Spleen (tissue), 11 donors: ENCODE results near the gene SLC22A23. TPM values are rescaled to one million over a fixed set of nuclear protein-coding genes. Genes with fewer than 3 reads are reported as not detected.

Source experiments
- DNase-seq: peaks from one replicate; pipeline ENCODE4 v3.0.0-alpha.2; 2020
- H3K27ac ChIP-seq, 8 donors: fragments of 200-600 bp; sonication (generic) in 7 of 8; 1 replicate in 4 of 8; 2 replicates in 4 of 8; pipeline versions ENCODE4 v1.5.0 to v1.8.0; 2016 to 2021; ENCODE audit warnings: inconsistent platforms in 4 of 8, mild to moderate bottlenecking in 4 of 8, moderate library complexity in 1 of 8
- H3K27me3 ChIP-seq, 7 donors: fragments of 200-600 bp; sonication (generic) in 6 of 7; replicated peaks in 1 of 7; 1 replicate in 4 of 7; 2 replicates in 3 of 7; pipeline versions ENCODE4 v1.5.0 to v1.8.0; 2016 to 2021; ENCODE audit warnings: inconsistent platforms in 3 of 7, mild to moderate bottlenecking in 1 of 7
- H3K36me3 ChIP-seq, 6 donors: fragments of 200-600 bp; sonication (generic) in 5 of 6; 1 replicate in 4 of 6; 2 replicates in 2 of 6; pipeline versions ENCODE4 v1.5.0 to v1.8.0; 2016 to 2021; ENCODE audit warnings: inconsistent platforms in 2 of 6
- H3K4me1 ChIP-seq, 6 donors: fragments of 200-600 bp; sonication (generic) in 5 of 6; 1 replicate in 3 of 6; 2 replicates in 3 of 6; pipeline versions ENCODE4 v1.5.0 to v1.8.0; 2016 to 2021; ENCODE audit warnings: inconsistent platforms in 3 of 6
- H3K4me3 ChIP-seq, 8 donors: fragments of 200-600 bp; sonication (generic) in 7 of 8; 1 replicate in 4 of 8; 2 replicates in 4 of 8; pipeline versions ENCODE4 v1.5.0 to v1.8.0; 2016 to 2021; ENCODE audit warnings: inconsistent platforms in 4 of 8, mild to moderate bottlenecking in 4 of 8, moderate library complexity in 2 of 8
- H3K9me3 ChIP-seq, 8 donors: fragments of 200-600 bp; sonication (generic) in 7 of 8; 1 replicate in 4 of 8; 2 replicates in 4 of 8; pipeline versions ENCODE4 v1.5.0 to v1.8.0; 2016 to 2021; ENCODE audit warnings: inconsistent platforms in 4 of 8
- POLR2A ChIP-seq, 3 donors: fragments of 450-650 bp; IDR thresholded peaks; one replicate each; pipeline ENCODE4 v1.5.1; 2017; ENCODE audit warnings: antibody characterized with exemption in 3 of 3, mild to moderate bottlenecking in 1 of 3
- POLR2AphosphoS5 ChIP-seq, 3 donors: sonication (generic); formaldehyde crosslinking; IDR thresholded peaks; one replicate each; pipeline ENCODE4 v1.5.1; 2017; ENCODE audit warnings: antibody characterized with exemption in 3 of 3
- WGBS, 5 donors: extraction: QIAGEN DNeasy Blood & Tissue Kit in 3 of 5; methylation state at CpG; one replicate each; pipeline versions ENCODE4 v1.1.5 to v1.1.7; 2013 to 2018; 5-methylcytosine and 5-hydroxymethylcytosine counted together
- intact Hi-C: fragments of 100-400 bp; cut with DNase I; formaldehyde crosslinking; loops from one replicate; pipeline ENCODE4 v1.15.0; 2023; ENCODE audit warnings: low total_unique reads
- polyA plus RNA-seq, 3 donors: library from polyadenylated mRNA; stranded (reverse); fragments of 200-250 nt; gene quantifications; one replicate each; pipeline ENCODE4 v1.2.1, GENCODE V29; 2013
- total RNA-seq, 7 donors: library from RNA; depleted of rRNA in 3 of 7; stranded (reverse); fragments of >200 nt in 3 of 7; fragmentation: NEBNext Ultra II Directional in 4 of 7; extraction: Animal tissue kit (Norgen Biotek cat#: 25700) in 4 of 7; gene quantifications; one replicate each; pipeline versions ENCODE4 v1.1.0 to v1.2.1, GENCODE V29; 2016 to 2021
- TF ChIP-seq, protein P1 (sequence below), 11 experiments: fragments of 200-600 bp in 7 of 11; fragments of 450-650 bp in 4 of 11; sonication (generic) in 4 of 11; IDR thresholded peaks in 8 of 11; conservative IDR thresholded peaks in 3 of 11; 1 replicate in 7 of 11; 2 replicates in 4 of 11; pipeline versions ENCODE4 v1.4.0 to v1.8.0; 2016 to 2021; ENCODE audit warnings: antibody characterized with exemption in 11 of 11, inconsistent platforms in 4 of 11, mild to moderate bottlenecking in 1 of 11
- donor health status: healthy with polysubstance abuse.
- donor health status: DM: no; HTN: no; CAD: no; lungs with moderate emphysema.
- donor health status: DM: no; HTN: no; CAD: no.
- donor health status: Bipolar disorder and iron deficiency.
- donor health status: healthy.
- donor health status: DM: no; HTN: no; CAD: no.
- donor health status: DM: yes; HTN: yes; CAD: no.

The SLC22A23 gene
- total and polyA plus RNA-seq, 10 donors, result 1.9 to 22.6 (median 18.3) TPM

DNA sequence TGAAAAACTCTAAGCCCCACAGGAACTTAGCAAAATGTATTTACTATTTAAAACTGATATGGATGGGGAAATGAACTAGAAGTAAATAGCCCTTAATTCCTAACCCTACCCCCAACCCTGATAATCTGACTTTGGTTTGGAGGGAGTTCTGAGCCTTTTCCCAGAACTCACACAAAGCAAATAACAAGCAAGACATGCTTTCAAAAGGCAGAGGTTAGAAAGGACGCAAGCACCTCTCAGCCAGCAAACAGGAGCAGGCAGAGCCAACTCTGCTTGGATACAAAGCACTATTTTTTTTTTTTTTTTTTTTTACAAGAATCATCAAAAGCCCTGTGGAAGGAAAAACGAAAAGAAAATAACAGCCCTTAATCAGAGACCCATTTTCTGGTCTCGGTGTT, 58.7 kb downstream of the SLC22A23 start:
- TF ChIP-seq POLR2AphosphoS5 (IDR thresholded peaks at IDR 0.05) (no peak), POLR2A (IDR thresholded peaks at IDR 0.05) (no peak)
- TF ChIP-seq, protein P1, sequence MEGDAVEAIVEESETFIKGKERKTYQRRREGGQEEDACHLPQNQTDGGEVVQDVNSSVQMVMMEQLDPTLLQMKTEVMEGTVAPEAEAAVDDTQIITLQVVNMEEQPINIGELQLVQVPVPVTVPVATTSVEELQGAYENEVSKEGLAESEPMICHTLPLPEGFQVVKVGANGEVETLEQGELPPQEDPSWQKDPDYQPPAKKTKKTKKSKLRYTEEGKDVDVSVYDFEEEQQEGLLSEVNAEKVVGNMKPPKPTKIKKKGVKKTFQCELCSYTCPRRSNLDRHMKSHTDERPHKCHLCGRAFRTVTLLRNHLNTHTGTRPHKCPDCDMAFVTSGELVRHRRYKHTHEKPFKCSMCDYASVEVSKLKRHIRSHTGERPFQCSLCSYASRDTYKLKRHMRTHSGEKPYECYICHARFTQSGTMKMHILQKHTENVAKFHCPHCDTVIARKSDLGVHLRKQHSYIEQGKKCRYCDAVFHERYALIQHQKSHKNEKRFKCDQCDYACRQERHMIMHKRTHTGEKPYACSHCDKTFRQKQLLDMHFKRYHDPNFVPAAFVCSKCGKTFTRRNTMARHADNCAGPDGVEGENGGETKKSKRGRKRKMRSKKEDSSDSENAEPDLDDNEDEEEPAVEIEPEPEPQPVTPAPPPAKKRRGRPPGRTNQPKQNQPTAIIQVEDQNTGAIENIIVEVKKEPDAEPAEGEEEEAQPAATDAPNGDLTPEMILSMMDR (IDR thresholded peaks at IDR 0.05 in 8 of 11, conservative IDR thresholded peaks at IDR 0.05 in 3 of 11), result no peak
- H3K36me3 ChIP-seq, result no peaks in the 10 kb centered on the region
- peaks cover 0 to 5% (median 2%) of the 10 kb centered on the region in 6 donors for H3K4me1 ChIP-seq
- intact Hi-C loops, result no loop called here
- WGBS, 5 donors, result 49 to 86% (median 59%) methylated on average over 3 of the region's 3 CpGs
- no peaks in the 10 kb centered on the region for H3K9me3 ChIP-seq
- H3K4me3 ChIP-seq, result no peak overlapping the region
- H3K27ac ChIP-seq, result no peak overlapping the region
- DNase-seq, result no peak
- no peaks in the 10 kb centered on the region for H3K27me3 ChIP-seq

DNA sequence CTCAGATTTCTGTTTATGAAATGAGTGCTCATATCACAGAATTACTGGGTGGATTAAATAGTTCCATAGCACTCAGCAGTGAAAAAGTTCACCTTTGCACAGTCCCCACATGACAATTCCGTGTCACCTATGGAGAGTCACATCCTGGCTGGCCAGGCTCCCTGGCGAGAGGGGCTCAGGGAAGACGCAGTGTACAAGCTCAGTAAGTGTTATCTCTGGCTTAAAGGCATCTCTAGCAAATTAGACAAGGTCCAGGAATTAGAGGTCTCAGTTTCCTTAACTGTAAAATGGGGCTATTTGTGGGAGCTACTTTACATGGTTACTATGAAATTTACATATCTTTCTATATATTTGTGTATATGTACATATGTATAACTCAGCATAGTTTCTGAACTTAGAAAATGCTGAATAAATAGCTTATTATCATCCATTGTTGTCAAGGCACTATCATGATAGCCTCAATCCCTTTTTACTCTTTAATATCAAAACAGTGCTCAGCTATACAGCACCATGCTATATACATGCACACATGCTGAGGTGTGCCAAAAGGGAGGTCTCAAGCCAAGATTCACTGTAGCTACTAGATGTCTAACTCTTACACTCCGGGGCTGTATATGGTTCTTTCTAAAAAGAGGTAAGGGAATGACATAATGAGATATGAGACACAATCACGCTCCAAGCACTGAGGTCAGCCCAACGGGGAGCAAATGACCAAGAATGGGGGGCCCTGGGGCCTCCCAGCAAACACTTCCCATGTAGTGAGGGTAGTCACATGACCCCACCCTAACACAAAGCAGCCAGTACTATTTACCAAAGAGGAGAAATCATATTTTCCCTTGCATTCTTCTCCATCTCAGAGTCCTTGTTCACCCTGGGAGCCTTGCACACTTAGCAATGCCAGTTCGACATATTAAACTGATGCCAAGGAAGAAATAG, 59.4 kb downstream of the SLC22A23 start:
- DNase-seq, result no peak
- Histone ChIP-seq H3K27me3 (no peaks in the 10 kb centered on the region), H3K36me3 (no peaks in the 10 kb centered on the region), H3K27ac (no peak overlapping the region), H3K4me1 (no peaks in the 10 kb centered on the region), H3K4me3 (no peak overlapping the region), H3K9me3 (no peaks in the 10 kb centered on the region)
- intact Hi-C loops, result no loop called here
- TF ChIP-seq, protein P1 (IDR thresholded peaks at IDR 0.05 in 8 of 11, conservative IDR thresholded peaks at IDR 0.05 in 3 of 11), result no peak
- no peak for TF ChIP-seq POLR2AphosphoS5 (IDR thresholded peaks at IDR 0.05)
- TF ChIP-seq POLR2A (IDR thresholded peaks at IDR 0.05), result no peak
- 85 to 94% (median 90%) methylated on average over 7 of the region's 7 CpGs for WGBS, 5 donors

DNA sequence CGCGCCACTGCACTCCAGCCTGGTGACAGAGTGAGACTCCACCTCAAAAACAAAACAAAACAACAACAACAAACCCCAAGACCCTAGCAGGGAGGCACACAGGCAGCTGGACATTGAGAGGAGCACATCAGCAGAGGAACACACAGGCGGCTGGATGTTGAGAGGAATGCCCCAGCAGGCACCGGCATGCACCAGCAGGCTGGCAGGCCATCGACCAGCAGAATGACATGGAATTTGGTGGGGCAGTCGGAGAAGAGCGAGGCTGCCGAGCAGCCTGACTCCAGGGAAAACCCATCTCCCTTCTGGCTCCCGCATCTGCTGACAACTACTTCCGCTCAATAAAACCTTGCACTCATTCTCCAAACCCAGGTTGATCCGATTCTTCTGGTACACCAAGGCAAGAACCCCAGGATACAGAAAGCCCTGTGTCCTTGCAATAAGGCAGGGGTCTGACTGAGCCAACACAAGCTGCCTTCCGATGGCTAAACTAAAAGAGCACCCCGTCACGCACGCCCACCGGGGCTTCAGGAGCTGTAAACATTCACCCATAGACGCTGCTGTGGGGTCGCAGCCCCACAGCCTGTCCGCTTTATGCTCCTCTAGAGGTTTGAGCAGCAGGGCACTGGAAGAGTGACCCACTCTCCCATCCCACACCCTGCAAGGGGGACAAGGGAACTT, 60.2 kb downstream of the SLC22A23 start:
- intact Hi-C loops, result no loop called here
- no peaks in the 10 kb centered on the region for H3K9me3 ChIP-seq
- H3K4me1 ChIP-seq, result no peaks in the 10 kb centered on the region
- 87 to 96% (median 93%) methylated on average over 19 of the region's 19 CpGs for WGBS, 5 donors
- H3K4me3 ChIP-seq, result no peak overlapping the region
- TF ChIP-seq, protein P1 (IDR thresholded peaks at IDR 0.05 in 8 of 11, conservative IDR thresholded peaks at IDR 0.05 in 3 of 11), result no peak
- TF ChIP-seq POLR2AphosphoS5 (IDR thresholded peaks at IDR 0.05), result no peak
- no peak for TF ChIP-seq POLR2A (IDR thresholded peaks at IDR 0.05)
- H3K36me3 ChIP-seq, result no peaks in the 10 kb centered on the region
- H3K27me3 ChIP-seq, result no peaks in the 10 kb centered on the region
- H3K27ac ChIP-seq, result no peak overlapping the region
- no peak for DNase-seq

DNA sequence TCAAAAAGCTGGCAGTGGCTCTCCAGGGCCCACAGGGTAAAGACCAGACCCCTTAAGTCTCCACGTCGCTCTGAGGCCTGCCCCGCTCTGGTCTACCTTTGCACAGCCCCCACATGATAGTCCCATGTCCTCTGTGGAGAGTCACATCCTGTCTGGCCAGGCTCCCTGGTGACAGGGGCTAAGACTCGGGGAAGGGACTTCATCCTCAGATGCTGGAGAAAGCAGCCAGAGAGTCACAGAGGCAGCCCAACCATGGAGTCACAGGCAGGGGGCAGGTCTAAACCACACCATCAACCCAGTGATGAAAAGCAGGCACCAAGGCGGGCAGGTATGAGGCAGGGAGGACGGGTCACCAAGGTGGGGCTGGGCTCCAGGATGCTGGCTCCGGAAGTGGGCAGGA, 62.2 kb downstream of the SLC22A23 start:
- DNase-seq, result no peak
- no peak overlapping the region for H3K27ac ChIP-seq
- H3K4me1 ChIP-seq, result no peaks in the 10 kb centered on the region
- intact Hi-C loops, result no loop called here
- no peaks in the 10 kb centered on the region for H3K36me3 ChIP-seq
- no peaks in the 10 kb centered on the region for H3K27me3 ChIP-seq
- no peaks in the 10 kb centered on the region for H3K9me3 ChIP-seq
- TF ChIP-seq POLR2A (IDR thresholded peaks at IDR 0.05) (no peak), POLR2AphosphoS5 (IDR thresholded peaks at IDR 0.05) (no peak)
- TF ChIP-seq, protein P1 (IDR thresholded peaks at IDR 0.05 in 8 of 11, conservative IDR thresholded peaks at IDR 0.05 in 3 of 11), result no peak
- 84 to 92% (median 90%) methylated on average over 7 of the region's 7 CpGs for WGBS, 5 donors
- no peak overlapping the region for H3K4me3 ChIP-seq
